RWPE1 (cell line): Measurements from ENCODE around the gene ARHGEF40.

ENCODE experiments used
- CTCF ChIA-PET: fragments of 350-600 bp; sonication (Branson Sonifier 250); formaldehyde crosslinking; extraction: SDS; loops from one replicate; lab custom pipeline; 2021; lab: Yijun Ruan, JAX
- POLR2A ChIA-PET: fragments of 400-600 bp; formaldehyde crosslinking; extraction: SDS; loops from one replicate; lab custom pipeline; 2020; ENCODE audit warnings: antibody characterized with exemption; ENCODE audit not compliant: low non-redundant PET; lab: Yijun Ruan, JAX
- DNase-seq: peaks from one replicate; pipeline ENCODE4 v3.0.0; 2012; ENCODE audit warnings: low spot score
- H3K27ac ChIP-seq: fragments of 450-650 bp; 2 replicates; pipeline ENCODE4 v1.5.1; 2017
- TF ChIP-seq, protein P1 (sequence below): fragments of 450-650 bp; conservative IDR thresholded peaks from 2 replicates; pipeline ENCODE4 v1.5.1; 2017; ENCODE audit warnings: low read depth, mild to moderate bottlenecking

ARHGEF40 gene

DNA sequence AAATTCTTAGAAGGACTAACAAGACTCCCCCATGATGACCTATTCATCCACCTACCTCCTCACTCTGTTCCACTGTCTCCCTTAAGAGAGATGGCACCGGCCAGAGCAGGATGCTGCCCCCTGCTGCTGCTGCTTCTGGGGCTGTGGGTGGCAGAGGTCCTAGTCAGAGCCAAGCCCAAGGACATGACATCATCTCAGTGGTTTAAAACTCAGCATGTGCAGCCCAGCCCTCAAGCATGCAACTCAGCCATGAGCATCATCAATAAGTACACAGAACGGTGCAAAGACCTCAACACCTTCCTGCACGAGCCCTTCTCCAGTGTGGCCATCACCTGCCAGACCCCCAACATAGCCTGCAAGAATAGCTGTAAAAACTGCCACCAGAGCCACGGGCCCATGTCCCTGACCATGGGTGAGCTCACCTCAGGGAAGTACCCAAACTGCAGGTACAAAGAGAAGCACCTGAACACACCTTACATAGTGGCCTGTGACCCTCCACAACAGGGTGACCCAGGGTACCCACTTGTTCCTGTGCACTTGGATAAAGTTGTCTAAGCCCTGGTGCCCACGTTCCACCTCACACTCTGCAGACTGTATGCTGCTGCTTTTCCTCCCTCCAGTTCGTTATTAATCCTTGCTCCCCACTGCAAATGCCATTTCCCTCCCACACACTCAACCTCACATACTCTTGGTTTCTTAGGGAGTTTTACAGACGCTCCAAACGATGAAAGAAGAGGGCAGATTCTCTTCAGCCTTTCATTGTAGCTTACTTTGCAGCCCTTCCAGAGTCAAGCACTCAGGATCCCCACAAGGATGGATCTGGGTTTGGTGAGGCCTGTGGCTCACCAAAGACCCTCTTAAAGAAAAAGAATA, 12.1 kb upstream of the ARHGEF40 start, which contains the start of gene RNASE8:
Gene RNASE8, plus strand, starts transcription at position 20 of the 873 bp plus-strand sequence. Its CDS starts 71 bp downstream, at position 91.
- DNase-seq: no peak
- ChIA-PET CTCF (interaction anchor here (0.7 to 1.9 kb wide), 2 partner anchors 40 to 43 kb away, joined by 5 to 6 read pairs; no protein-coding TSS in a partner anchor), POLR2A (no interaction called here)
- TF ChIP-seq, protein P1, sequence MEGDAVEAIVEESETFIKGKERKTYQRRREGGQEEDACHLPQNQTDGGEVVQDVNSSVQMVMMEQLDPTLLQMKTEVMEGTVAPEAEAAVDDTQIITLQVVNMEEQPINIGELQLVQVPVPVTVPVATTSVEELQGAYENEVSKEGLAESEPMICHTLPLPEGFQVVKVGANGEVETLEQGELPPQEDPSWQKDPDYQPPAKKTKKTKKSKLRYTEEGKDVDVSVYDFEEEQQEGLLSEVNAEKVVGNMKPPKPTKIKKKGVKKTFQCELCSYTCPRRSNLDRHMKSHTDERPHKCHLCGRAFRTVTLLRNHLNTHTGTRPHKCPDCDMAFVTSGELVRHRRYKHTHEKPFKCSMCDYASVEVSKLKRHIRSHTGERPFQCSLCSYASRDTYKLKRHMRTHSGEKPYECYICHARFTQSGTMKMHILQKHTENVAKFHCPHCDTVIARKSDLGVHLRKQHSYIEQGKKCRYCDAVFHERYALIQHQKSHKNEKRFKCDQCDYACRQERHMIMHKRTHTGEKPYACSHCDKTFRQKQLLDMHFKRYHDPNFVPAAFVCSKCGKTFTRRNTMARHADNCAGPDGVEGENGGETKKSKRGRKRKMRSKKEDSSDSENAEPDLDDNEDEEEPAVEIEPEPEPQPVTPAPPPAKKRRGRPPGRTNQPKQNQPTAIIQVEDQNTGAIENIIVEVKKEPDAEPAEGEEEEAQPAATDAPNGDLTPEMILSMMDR: no peak
- H3K27ac ChIP-seq: no peak within 1 kb of the TSS

DNA sequence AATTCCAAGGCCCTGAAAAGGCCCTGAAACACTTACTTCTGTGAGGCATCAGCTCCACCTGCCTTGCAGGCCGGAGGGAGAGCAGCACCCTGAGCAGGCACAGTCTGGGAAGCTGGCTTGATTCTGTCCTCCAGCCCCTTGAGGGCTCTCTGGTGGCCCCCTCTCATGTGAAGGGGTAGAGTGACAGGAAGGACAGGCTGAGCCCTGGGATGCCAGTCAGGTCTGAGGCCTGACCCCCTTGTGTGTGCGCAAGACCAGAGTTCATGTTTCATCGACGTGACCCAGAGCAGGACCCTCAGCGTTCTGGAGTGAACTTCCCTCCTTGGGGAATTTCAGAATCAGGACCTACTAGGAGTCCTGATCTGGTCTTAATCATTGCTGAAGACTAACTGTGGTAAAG, 11.2 kb upstream of the ARHGEF40 start:
- DNase-seq: no peak
- ChIA-PET CTCF (interaction anchor here (1.9 kb wide), 1 partner anchor 44 kb away, joined by 5 read pairs; no protein-coding TSS in a partner anchor), POLR2A (no interaction called here)
- no peak overlapping the region for H3K27ac ChIP-seq
- TF ChIP-seq, protein P1: no peak

DNA sequence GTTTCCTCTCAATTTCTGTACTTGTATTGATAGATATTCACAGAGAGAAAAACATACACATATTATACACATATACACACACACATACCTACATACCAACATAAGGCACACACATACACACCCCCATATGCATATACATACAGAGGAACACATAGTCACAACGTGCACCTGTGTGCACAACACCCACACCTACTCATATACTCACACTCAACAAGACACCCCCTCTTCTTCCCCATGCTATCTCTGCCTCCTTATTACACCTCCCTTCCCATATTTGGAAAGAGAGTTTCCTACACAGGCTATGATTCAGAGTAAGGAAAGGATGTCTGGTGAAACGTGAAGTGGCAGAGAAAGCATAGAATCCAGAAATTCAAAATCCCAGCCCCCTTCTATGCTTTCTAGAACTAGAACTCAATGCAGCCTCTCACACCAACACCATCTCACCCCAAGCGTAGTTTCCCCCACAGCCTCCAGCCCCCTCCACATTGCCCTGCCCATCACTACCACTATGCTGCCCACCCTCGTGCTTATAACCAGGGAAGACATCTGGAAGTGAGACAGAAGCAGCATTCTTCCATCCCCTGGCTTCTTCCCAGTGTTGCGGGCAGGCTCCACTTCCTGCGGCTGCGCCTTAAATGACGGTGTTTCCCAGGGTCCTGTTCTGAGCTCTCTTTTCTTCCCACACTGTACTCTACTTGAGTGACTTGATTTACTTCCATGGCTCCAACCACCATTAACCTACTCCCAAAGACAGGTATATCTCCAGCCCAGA, 10.1 kb upstream of the ARHGEF40 start:
- TF ChIP-seq, protein P1: no peak
- POLR2A ChIA-PET: no interaction called here
- DNase-seq: no peak
- CTCF ChIA-PET: no interaction called here
- H3K27ac ChIP-seq: no peak overlapping the region

DNA sequence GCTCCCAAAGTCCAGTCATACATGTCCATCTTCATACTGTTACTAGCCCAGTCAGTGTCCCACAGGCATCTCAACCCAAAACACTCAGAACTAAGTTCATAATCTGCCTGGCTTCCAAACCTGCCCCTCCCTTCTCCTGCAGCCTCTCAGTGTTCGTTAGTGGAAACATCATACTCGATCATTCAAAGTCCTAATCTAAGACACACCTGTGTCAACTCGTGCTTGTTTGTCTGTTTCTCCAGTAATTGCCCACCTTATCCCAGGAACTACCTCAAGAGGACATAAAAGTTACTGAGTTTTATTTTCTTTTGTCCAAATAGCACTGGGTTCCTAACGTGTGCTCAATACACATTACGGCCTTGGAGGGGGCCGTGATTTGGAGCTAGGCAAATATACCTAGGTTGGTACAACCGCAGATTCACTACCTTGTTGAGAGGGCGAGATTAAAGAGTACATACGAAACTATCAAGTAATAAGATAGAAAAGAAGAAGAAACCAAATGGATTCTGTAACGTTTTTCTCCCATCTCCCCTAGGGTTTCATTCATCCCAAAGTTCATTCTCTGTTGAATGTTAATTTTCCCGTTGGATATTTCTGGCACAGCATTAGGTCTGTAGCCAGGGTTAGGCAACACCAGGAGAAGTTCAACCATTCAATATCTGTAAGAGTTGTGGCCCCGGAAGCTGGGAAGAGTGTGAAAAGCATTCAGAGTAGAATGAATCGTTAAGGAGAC, 9.3 kb upstream of the ARHGEF40 start:
- POLR2A ChIA-PET: no interaction called here
- no peak for DNase-seq
- CTCF ChIA-PET: interaction anchor here (0.7 to 1.0 kb wide), 2 partner anchors 10 to 320 kb away, joined by 3 read pairs; no protein-coding TSS in a partner anchor
- no peak overlapping the region for H3K27ac ChIP-seq
- TF ChIP-seq, protein P1: no peak

DNA sequence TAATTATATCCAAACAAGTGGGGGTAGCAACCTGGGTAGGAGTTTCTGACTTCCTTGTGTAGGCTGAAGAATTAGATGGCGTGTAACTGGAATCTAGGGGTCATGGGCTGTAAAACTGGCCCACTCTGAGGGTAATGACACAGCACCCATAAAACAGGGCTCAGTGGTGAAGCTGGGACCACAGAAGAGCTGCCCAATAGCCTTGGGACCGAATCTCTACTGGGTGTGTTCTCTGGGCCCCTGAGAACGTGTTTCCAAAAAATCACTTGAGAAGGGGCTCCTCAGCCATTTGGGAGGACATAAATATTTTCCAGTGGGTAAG, 8.8 kb upstream of the ARHGEF40 start:
- POLR2A ChIA-PET: no interaction called here
- TF ChIP-seq, protein P1: no peak
- CTCF ChIA-PET: interaction anchor here (0.6 to 1.0 kb wide), 2 partner anchors 10 to 35 kb away, joined by 3 read pairs; no protein-coding TSS in a partner anchor
- no peak overlapping the region for H3K27ac ChIP-seq
- DNase-seq: no peak

DNA sequence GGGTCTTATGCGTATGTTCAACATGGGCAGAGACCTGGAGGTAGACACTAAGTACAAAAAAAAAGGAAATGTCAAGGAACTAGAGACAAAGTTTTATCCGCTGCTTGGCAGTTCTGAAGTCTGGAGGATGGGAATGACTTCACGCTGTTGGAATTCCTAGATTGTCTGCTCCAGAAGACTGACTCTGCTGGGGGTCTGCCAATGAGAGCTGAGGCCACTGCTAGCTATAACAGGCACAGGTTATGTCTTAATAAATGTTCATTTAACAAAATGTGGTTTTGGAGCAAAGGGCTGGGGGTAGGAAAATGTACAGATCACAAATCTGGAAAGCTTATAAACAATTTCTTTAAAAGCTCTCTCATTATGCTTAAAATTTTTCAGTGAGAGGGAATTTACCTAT, 6.6 kb upstream of the ARHGEF40 start:
- POLR2A ChIA-PET: no interaction called here
- TF ChIP-seq, protein P1: no peak
- DNase-seq: no peak
- no peak overlapping the region for H3K27ac ChIP-seq
- CTCF ChIA-PET: no interaction called here
